Lower leg skin (tissue), 4 donors: ENCODE results near the gene CAV2. TPM values are rescaled to one million over a fixed set of nuclear protein-coding genes. Genes with fewer than 3 reads are reported as not detected.

Source experiments
- DNase-seq, 2 donors: peaks; one replicate each; pipeline ENCODE4 v3.0.0-alpha.2; 2019; ENCODE audit warnings: low spot score in 2 of 2
- H3K4me3 ChIP-seq: fragments of 200-600 bp; sonication (generic); 2 replicates; pipeline ENCODE4 v1.5.1; 2017; ENCODE audit warnings: mild to moderate bottlenecking, low read depth; ENCODE audit not compliant: poor library complexity, severe bottlenecking
- CTCF ChIP-seq, 3 donors: fragments of 450-650 bp; IDR thresholded peaks; one replicate each; pipeline ENCODE4 v1.5.1; 2016; ENCODE audit warnings: antibody characterized with exemption in 3 of 3, mild to moderate bottlenecking in 3 of 3, moderate library complexity in 2 of 3
- POLR2A ChIP-seq, 2 donors: fragments of 450-650 bp; IDR thresholded peaks; one replicate each; pipeline ENCODE4 v1.6.1; 2016 to 2017; ENCODE audit warnings: antibody characterized with exemption in 2 of 2, mild to moderate bottlenecking in 1 of 2, moderate library complexity in 1 of 2
- WGBS, 2 donors: methylation state at CpG; one replicate each; pipeline ENCODE4 v1.1.5; 2018; 5-methylcytosine and 5-hydroxymethylcytosine counted together
- intact Hi-C: fragments of 100-400 bp; cut with DNase I; formaldehyde crosslinking; loops from one replicate; pipeline ENCODE4 v1.15.0; 2023; ENCODE audit warnings: low total_unique reads
- total RNA-seq, 4 donors: library from RNA; depleted of rRNA; stranded (reverse); fragments of >200 nt; gene quantifications; one replicate each; pipeline ENCODE4 v1.1.0, GENCODE V29; 2016

CAV2 gene
- total RNA-seq, 4 donors from 2014 or later: 47.3 to 72.1 (median 67.7) TPM

DNA sequence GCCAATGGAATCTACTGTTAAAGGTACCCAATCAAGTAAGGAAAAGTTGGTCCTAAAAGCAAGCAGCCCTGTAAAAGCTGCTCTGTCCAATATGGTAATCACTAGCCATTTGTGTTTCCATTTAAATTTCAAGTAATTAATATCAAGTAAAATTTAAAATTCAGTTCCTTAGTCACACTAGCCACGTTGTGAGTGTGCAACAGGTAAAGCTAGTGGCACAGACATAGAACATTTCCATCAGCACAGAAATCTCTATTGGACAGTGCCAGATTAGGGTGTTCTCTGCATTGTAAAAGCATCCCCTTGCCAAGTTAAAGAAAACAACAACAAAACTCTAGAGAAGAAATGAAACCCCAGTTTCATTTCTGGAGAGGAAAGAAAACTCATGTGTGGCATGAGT, 29.7 kb downstream of the CAV2 start:
- 15 to 18% methylated on average over 1 of the region's 1 CpG for WGBS, 2 donors
- no peak for DNase-seq
- TF ChIP-seq POLR2A (IDR thresholded peaks at IDR 0.05) (no peak), CTCF (IDR thresholded peaks at IDR 0.05) (no peak)
- intact Hi-C loops: loop anchor here (10.0 kb wide), 1 partner anchor 274 kb away; no protein-coding TSS in a partner anchor
- no peak overlapping the region for H3K4me3 ChIP-seq

DNA sequence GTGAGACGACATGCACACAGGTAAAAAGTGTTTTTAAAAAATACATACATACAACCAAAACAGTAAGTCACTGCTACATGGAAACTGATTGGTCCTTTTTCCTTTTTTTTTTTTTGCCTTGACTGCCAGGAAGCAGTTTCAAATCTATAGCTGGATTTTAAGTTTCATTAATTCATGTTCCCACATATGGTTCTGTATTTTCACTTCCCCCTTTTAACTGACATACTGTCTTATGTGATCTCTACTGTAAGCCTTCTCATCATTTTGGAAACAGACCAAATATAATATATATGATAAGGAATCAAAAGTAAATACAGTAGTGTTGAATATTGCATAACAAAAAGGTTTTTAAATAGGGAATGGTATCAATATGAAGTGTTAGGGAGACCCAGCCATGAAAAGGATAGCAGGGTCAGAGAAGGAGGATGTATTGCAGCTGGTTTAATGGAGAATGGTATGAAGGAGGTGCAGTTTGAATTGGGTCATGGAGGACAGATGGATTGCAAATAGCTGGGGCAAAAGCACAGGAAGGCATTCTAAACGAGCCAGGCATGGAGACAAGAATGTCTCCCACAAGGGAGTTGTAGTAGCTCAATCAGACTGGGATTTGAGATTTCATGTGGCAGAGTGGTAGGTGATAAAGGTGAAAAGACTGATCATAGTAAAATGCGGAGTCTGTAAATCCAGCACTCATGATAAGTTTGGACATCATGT, 30.7 kb downstream of the CAV2 start:
- no peak for DNase-seq
- intact Hi-C loops: no loop called here
- 51 to 57% methylated on average over 3 of the region's 3 CpGs for WGBS, 2 donors
- H3K4me3 ChIP-seq: no peak overlapping the region
- TF ChIP-seq POLR2A (IDR thresholded peaks at IDR 0.05) (no peak), CTCF (IDR thresholded peaks at IDR 0.05) (no peak)

GRCh38 chr7:116532102-116532688, 32.7 kb downstream of the CAV2 start:
- DNase-seq: no peak
- no peak for TF ChIP-seq POLR2A (IDR thresholded peaks at IDR 0.05)
- TF ChIP-seq CTCF (IDR thresholded peaks at IDR 0.05): no peak
- intact Hi-C loops: no loop called here
- no peak overlapping the region for H3K4me3 ChIP-seq
- WGBS, 2 donors: 73 to 75% methylated on average over 3 of the region's 3 CpGs

DNA sequence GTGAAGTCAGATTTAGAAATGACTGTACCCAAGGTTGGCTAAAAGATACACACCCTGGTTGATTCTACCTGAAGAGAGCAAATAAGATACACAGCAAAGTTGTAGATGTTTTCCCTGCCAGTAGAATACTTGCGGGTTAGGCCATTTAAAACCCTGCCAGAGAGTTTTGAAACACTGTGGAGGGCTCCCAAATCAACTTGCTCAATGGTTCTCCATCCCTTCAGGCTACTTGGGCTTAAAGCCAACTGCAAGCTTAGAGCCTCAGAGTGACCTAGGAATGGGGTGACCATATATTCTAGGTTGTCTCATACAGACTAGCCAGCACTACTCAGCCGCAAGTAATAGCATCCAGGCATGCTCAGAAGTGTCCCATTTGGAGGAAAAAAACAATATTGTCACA, 35.3 kb downstream of the CAV2 start:
- intact Hi-C loops: no loop called here
- WGBS, 2 donors: 49 to 66% methylated on average over 2 of the region's 2 CpGs
- no peak overlapping the region for H3K4me3 ChIP-seq
- TF ChIP-seq POLR2A (IDR thresholded peaks at IDR 0.05) (no peak), CTCF (IDR thresholded peaks at IDR 0.05) (no peak)
- no peak for DNase-seq

- no peak overlapping the region for H3K4me3 ChIP-seq
These were observed 35.9 kb downstream of the CAV2 start for GRCh38 chr7:116535416-116535815.

More at GRCh38 chr7:116535416-116535815, 35.9 kb downstream of the CAV2 start:
- intact Hi-C loops: no loop called here
- 64 to 69% methylated on average over 1 of the region's 1 CpG for WGBS, 2 donors
- DNase-seq: no peak
- no peak for TF ChIP-seq POLR2A (IDR thresholded peaks at IDR 0.05)
- TF ChIP-seq CTCF (IDR thresholded peaks at IDR 0.05): no peak
